HG03103 (cell line): ENCODE data around the gene ZXDA.
"Not testable (repeated sequence)": the region's sequence is repeated elsewhere in the genome, so short reads cannot be mapped to it uniquely, and the experiment has no call there.

Experiments used
- ATAC-seq: cut with Tn5 transposase; IDR thresholded peaks from one replicate; pipeline ENCODE4 v1.9.1; 2021; ENCODE audit warnings: low read depth; ENCODE audit not compliant: unreplicated experiment

ZXDA gene, protein sequence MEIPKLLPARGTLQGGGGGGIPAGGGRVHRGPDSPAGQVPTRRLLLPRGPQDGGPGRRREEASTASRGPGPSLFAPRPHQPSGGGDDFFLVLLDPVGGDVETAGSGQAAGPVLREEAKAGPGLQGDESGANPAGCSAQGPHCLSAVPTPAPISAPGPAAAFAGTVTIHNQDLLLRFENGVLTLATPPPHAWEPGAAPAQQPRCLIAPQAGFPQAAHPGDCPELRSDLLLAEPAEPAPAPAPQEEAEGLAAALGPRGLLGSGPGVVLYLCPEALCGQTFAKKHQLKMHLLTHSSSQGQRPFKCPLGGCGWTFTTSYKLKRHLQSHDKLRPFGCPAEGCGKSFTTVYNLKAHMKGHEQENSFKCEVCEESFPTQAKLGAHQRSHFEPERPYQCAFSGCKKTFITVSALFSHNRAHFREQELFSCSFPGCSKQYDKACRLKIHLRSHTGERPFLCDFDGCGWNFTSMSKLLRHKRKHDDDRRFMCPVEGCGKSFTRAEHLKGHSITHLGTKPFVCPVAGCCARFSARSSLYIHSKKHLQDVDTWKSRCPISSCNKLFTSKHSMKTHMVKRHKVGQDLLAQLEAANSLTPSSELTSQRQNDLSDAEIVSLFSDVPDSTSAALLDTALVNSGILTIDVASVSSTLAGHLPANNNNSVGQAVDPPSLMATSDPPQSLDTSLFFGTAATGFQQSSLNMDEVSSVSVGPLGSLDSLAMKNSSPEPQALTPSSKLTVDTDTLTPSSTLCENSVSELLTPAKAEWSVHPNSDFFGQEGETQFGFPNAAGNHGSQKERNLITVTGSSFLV

DNA sequence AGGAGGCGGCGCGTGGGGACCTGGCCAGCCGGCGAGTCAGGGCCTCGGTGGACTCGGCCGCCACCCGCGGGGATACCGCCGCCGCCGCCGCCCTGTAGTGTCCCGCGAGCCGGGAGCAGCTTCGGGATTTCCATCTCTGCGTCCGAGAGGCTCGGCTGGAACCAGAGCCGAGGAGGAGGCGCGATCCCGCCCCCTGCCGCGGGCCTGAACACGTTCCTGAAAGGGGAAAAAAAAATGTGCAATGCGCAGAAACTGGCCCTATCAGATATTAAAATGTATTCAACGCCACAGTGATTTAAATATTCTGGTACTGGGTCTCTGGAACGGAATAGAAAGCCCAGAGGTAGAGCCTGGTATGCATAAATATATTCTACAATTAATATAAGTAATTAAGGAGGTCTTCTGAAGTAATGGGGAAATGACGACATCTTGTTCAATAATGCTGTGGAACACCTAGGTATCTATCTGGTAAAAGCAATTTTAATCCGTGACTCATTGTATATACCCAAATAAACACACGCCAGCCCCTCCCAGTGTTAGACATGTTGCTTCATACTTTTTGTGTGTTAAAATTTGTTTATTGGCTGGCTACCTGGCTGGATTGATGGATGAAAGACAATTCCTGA, at the start of gene ZXDA:
Gene ZXDA, minus strand, starts transcription at position 172 of the 626 bp plus-strand sequence. Its CDS starts 38 bp downstream, at position 134.
- peak; percentile 41 for ATAC-seq

DNA sequence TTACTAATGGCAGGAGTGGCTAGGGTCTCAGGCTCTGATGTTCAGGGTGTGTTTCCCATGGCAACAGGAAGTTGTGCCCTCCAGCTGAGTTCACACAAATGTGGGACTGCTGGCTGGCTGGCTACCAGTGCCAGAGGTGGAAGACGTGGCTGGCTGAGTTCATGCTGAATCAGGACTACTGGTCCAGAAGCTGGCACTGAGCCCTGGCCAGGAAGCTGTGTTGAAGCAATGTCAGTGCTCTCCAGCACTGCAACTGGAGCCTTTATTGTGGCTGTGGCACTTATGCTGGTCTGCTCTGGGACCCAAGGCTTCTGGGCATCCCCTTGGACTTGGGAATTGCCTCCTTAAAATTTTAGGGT, 42.0 kb upstream of the ZXDA start:
- ATAC-seq = no peak

DNA sequence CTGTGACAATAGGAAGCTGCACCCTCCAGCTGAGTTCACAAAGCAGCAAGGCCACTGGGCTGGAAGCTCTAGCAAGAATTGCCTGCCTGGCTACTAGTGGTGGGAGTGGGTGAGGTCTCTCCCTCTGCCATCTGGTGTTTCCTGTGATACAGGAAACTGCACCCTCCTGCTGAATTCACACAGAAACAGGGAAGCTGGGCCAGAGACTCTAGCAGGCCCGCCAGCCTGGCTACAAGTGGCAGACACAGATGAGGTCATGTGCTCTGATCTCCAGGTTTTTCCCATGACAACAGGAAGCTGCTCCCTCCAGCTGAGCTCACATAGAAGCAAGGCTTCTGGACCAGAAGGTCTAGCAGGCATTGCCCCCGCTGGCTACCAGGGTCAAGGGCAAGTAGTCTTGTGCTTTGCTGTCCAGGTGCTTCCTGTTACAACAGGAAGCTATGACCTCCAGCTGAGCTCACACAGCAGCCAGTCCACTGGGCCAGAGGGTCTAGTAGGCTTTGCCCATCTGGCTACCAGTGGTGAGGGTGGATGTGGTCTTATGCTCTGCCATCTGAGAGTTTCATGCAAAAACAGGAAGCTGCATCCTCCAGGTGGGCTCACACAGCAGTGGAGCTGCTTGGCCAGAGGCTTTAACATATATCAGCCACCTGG, 41.5 kb upstream of the ZXDA start:
- no peak for ATAC-seq

DNA sequence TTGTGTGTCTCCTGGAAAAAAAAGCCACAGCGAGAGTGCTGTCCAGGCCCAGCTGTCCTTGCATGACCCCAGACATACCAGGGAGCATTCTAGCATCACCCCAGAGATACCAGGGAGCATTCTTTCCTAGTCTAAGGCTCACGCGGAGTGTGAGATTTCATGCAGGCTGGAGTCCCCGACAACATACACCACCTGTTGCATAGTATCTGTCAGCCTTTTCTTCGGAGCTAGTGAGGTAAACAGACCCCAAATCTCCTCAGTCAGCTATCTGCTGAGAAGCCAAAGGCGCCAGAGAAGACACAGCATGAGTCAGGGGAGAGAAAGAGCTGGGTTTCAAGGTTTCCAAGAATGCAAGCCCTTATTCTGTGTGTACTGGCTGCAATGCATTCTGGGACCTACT, 23.1 kb upstream of the ZXDA start:
- ATAC-seq = no peak

DNA sequence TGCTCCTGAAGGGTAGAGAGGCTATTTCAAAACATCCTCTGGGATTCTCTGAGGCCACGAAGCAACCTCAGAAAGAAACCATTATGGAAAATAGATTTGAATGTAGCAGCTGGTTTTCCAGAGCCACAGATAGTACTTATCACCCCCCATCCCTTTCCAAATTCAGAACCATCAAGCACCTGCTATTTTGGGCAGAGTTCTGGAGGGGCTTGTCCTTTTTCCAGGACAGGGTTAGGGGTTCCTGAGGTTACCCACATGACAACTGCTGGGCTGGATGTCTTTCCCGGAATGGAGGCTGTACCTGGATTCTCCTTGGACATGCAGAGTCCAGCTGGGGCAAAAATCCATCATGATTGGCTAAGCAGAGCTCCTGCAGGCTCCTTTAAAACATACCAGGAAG, 22.0 kb upstream of the ZXDA start:
- ATAC-seq = no peak

DNA sequence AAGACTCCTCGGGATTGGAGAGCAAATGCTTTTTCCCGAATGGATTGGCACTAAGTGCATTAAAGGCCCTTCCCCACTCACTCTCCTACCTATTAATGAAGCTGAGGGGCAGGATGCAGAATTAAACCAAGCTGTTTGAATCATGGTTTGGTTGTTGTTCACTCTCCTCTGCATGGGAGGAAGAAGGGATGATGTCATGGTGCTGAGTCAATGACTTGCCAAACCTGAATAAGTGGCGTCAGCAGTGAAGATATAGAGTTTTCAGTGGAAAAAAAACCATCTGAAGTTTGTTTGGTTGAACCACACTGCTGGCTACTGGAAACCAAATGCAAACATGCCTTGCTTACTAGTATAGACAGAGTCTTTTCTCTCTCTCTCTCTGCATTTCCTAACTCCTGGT, 19.8 kb upstream of the ZXDA start:
- no peak for ATAC-seq

DNA sequence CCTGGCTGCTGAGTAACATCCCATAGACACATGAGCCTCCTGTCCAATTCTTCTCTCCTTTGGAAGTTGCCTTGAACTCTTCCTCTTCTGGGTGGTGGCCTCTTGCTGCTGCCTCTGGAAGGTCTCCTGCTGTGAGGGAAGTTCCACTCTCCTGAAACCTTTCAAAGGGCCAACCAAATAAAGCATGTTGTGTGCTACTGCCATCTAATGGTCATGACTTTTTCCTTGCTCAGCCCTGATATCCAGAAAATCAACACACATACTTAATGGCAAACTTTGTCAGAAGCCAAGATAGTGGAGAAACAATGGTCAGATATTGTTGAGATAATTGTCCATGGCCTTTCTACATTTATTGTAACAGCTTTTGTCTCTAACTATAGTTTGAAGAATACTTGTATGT, 19.1 kb upstream of the ZXDA start:
- ATAC-seq = no peak

DNA sequence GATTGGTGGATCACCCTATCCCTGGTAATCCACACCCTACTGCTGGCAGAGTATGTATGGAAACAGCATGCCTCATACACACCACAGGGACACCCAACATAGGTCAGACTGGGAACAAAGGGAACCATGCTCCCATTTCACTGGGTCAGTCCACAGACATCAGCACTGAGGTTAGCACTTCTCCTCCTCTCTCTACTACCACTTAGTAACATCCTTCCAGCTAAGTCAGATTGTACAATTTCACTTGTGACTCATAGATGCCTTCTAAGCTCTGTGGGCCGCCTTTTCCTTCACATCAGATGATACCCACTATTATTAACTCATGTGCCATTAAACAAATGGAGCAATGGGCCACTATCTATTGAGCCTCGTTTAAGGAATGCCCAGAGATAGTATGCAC, 15.5 kb upstream of the ZXDA start:
- no peak for ATAC-seq

DNA sequence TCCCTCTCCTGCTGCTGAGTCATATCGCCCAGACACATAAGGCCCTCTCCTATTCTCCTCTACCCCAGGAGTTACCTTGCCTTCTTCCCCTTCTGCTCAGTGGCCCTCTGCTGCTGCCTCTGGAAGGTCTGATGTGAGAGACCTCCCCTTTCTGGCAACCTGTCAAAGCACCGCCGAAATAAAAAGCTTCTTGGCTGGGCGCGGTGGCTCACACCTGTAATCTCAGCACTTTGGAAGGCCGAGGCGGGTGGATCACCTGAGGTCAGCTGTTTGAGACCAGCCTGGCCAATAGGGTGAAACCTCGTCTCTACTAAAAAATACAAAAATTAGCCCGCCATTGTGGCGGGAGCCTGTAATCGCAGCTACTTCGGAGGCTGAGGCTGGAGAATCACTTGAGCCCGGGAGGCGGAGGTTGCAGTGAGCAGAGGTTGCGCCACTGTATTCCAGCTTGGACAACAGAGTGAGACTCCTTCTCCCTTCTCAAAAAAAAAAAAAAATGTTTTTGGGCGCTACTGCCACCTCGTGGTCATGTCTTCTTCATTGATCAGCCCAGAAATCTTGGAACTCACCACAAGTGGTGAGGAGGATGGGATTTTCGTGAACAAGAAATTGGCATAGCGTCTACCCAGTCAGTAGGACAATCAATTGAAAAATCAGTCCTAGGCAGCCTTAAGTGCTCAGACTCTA, 8.6 kb upstream of the ZXDA start:
- ATAC-seq = no peak

DNA sequence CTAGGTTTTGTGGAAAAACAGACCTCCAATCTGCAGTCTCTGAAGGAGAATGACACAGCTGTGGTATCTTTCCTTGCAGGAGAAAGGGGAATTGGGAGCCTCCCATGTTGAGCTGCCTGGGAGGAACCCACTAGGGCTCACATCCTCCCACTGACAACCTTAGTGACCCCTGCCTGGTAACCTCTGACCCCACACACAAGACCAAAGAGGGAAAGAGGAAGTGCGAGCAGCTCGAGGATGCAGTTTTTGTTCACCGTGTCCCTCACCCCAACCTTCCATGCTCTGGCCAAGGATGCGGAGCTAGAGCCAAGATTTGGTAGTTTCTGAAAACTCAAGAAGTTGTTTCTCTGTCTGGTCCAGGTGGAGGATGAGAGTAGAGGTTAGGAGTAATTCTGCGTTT, 5.4 kb upstream of the ZXDA start:
- ATAC-seq = no peak

DNA sequence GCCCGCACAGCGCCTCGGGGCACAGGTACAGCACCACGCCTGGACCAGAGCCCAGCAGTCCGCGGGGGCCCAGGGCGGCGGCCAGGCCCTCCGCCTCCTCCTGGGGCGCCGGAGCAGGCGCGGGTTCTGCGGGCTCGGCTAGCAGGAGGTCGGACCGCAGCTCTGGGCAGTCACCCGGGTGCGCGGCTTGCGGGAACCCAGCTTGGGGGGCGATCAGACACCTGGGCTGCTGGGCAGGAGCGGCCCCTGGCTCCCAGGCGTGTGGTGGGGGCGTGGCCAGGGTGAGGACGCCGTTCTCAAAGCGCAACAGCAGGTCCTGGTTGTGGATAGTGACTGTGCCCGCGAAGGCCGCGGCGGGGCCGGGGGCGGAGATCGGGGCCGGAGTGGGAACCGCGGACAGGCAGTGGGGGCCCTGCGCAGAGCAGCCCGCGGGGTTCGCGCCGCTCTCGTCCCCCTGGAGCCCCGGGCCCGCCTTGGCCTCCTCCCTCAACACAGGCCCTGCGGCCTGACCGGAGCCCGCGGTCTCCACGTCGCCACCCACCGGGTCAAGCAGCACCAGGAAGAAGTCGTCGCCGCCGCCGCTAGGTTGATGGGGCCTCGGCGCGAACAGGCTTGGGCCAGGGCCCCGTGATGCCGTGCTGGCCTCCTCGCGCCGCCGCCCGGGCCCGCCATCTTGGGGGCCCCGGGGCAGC, 517 bp downstream of the ZXDA start:
- peak; percentile 73 for ATAC-seq

DNA sequence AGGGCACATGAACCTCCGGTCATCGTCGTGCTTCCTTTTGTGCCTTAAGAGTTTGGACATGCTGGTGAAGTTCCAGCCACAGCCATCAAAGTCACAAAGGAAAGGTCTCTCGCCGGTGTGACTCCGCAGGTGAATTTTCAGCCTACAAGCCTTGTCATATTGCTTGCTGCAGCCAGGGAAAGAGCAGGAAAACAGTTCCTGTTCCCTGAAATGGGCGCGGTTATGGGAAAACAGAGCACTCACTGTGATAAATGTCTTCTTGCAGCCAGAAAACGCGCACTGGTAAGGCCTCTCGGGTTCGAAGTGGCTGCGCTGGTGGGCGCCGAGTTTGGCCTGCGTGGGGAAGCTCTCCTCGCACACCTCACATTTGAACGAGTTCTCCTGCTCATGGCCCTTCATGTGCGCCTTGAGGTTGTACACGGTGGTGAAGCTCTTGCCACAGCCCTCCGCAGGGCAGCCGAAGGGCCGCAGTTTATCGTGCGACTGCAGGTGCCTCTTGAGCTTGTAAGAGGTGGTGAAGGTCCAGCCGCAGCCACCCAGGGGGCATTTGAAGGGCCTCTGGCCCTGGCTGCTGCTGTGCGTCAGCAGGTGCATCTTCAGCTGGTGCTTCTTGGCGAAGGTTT, 1.2 kb downstream of the ZXDA start:
- not testable (repeated sequence) for ATAC-seq

DNA sequence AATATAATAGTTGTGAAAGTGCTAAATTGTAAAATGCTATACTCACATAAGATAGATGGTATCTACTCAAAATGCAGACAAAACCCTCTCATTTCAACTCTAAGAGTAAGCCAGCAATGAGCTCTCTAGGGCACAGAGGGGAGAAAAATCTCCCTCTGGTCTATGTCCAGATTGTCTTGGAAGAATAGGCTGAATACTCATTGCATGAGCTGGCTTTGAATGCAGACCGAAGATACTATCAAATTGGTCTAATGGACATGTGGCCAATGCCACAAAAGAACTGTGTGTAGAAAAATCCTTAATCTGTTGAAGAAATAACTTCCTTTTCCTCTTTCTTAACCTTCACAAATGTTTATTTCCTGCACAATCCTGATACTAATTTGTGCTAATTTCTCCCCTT, 3.5 kb downstream of the ZXDA start:
- no peak for ATAC-seq

DNA sequence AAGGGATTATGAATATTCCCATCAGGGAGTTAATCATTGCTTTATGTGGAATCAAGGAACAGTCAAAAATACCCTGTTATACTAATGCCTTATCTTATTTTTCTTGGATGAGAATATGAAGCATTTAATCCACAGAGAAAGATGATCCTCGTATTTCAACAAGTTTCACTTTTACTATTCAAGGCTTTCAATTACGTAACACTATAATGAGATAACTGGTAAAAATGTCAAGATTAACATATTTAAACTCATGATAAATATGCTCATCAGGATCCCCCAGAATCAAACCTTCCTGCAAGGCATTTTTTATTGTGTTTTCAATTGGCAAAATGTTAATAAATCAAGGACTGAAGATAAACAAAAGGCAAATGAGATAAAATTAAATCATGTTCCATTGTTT, 5.1 kb downstream of the ZXDA start:
- no peak for ATAC-seq

DNA sequence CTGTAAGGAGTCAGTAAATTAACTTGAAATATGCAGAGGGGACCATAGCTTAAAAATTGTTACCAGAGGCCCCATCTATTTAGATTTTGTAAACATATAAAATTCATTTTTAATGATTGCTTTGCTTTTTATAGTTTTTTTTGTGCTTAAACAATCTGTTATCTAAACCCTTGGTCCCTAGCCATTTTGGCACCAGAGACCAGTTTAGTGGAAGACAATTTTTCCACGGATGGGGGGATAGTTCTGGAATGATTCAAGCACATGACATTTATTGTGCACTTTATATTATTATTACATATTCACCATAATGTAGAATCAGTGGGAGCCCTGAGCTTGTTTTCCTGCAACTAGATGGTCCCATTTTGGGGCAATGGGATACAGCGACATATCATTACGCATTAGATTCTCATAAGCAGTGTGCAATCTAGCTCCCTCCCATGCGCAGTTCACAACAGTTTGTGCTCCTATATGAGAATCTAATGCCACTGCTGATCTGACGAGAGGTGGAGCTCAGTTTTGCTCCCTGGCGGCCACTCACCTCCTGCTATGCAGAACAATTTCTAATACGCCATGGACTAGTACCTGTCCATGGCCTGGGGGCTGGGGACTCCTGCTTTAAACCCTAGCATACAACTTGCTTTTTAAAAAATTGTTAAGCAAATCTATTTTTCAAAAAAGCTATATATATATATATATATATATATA, 5.9 kb downstream of the ZXDA start:
- no peak for ATAC-seq

DNA sequence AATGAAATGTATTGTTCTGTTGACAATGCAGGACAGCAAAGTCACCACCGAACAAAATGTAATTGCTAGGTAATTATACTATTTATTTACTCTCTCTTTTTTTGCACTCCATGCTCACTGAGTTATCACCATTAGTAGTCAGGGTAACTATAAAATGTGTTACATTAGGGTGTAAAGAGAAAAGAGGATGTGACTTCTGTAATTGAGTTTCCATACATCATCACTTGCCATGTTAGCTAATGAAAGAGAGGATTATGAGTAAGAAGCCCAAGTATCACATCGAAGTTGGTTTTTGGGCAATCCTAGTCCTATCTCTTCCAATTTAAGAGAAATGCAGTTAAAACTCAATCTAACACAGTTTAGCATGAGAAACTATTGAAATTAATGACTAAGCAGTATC, 7.6 kb downstream of the ZXDA start:
- ATAC-seq = peak; percentile 43

DNA sequence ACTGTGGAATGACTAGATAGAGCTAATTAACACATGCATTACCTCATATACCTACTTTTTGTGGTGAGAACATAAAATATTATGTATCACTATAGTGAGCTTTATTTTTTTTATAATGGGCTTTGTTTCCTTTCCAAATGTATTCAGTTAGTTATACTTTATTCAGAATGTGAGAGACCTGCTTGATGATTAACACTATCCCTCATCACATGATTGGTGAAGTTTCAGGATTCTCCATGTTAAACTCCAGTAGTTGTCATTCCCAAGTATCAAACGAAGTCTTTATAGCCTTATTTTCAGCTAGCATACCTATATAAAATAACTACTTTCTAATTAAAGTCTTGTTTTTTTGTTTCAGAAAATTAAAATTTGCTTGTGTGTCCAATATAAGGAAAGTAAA, 8.8 kb downstream of the ZXDA start:
- ATAC-seq = no peak

DNA sequence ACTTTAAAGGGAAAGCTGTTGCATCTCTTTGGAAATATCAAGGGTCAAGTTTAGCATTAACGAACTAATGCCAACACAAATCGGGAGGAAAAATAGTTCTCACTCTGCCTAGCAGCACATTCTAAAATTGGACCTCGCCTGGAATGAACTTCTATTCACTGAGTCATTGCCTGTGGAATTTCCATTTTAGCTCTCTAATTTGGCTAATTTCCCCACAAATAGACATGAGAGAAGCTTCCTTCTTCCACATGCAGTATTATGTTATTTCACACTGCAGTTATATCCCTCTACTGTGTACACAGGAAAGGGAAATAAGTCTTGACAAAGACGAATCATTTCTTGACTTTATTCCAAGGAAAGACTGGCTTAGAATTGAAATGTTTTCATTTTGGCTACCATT, 9.3 kb downstream of the ZXDA start:
- ATAC-seq = no peak

DNA sequence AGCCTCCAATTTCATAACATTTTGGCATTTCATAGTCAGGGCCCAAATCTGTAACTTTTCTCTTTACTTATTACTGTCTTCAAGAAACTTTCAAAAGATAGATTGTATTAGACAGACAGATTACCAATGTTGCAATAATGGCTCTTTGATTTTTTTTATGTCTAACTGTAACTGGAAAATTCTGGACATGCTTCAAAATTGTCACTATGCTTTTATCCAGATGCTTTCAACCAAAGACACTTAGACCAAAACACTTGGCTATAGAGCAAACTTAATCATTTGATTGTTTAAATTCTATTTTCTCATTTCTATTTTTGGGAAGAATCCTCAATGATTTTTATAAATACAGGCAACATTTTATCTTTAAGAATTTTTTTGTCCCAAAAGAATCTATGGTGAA, 10.4 kb downstream of the ZXDA start:
- no peak for ATAC-seq
